Stimulated activated naive CD8-positive, alpha-beta T cell treated with anti-CD3 and anti-CD28 coated beads, Interleukin-15, amount 100 ng/mL, for 72 hours (primary cell): ENCODE data around the gene FAM222B.
"Not testable (repeated sequence)": the region's sequence is repeated elsewhere in the genome, so short reads cannot be mapped to it uniquely, and the experiment has no call there.

Source experiments
- ATAC-seq: fragments of 150-1000 bp; cut with Tn5 transposase; 2 replicates; pipeline ENCODE4 v1.10.0; 2021; ENCODE audit warnings: mild to moderate bottlenecking, moderate library complexity
- DNase-seq, 2 donors: peaks; one replicate each; pipeline ENCODE4 v3.0.0; 2021 to 2022
- H3K27ac Mint-ChIP-seq, 2 donors: one replicate each; pipeline ENCODE4 v1.8.0; 2022; ENCODE audit warnings: mild to moderate bottlenecking in 2 of 2, mixed read lengths in 2 of 2, moderate library complexity in 2 of 2
- H3K27me3 Mint-ChIP-seq: one replicate; pipeline ENCODE4 v1.8.0; 2022; ENCODE audit warnings: mixed read lengths
- H3K4me1 Mint-ChIP-seq: one replicate; pipeline ENCODE4 v1.8.0; 2022; ENCODE audit warnings: mild to moderate bottlenecking, mixed read lengths
- H3K4me3 Mint-ChIP-seq, 2 donors: one replicate each; pipeline ENCODE4 v1.8.0; 2022; ENCODE audit warnings: mild to moderate bottlenecking in 2 of 2, mixed read lengths in 2 of 2, moderate library complexity in 1 of 2
- H3K9me3 Mint-ChIP-seq, 2 donors: one replicate each; pipeline ENCODE4 v1.8.0; 2022; ENCODE audit warnings: mixed read lengths in 2 of 2

FAM222B gene

DNA sequence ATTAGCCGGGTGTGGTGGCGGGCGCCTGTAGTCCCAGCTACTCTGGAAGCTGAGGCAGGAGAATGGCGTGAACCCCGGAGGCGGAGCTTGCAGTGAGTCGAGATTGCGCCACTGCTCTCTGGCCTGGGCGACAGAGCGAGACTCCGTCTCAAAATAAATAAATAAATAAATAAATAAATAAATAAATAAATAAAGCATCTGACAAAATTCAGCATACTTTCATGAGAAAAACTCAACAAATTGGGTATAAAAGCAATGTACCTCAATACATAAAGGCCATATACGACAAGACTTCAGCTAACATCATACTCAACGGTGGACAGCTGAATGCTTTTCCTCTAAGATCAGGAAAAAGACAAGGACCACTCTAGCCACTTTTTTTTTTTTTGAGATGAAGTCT lies 63.0 kb downstream of the FAM222B start:
- H3K27ac Mint-ChIP-seq, DNase-seq, ATAC-seq, H3K27me3 Mint-ChIP-seq, H3K9me3 Mint-ChIP-seq, H3K4me3 Mint-ChIP-seq: not testable (repeated sequence)
- peaks cover 34% of the 10 kb centered on the region for H3K4me1 Mint-ChIP-seq

DNA sequence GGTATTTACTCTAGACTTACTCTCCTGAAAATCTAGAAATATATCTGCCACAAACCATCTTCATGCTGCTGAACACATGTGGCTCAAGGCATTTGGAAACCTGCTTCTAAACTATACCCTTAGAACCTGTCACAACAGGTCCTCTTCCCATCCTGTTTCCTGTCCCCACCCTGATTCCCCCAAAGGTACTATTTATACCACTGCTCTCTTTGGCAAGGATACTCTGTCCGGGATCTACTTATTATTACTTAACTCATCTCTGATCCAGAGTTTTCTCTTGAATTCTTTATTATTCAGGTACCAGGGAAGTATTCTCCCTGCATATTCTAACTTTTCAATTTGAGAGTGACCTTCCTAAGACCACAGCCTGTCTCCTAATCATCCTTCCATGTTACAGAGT lies 65.4 kb downstream of the FAM222B start:
- DNase-seq (no peak), ATAC-seq (no peak)
- Mint-ChIP-seq H3K4me1 (peaks cover 34% of the 10 kb centered on the region), H3K9me3 (no peaks in the 10 kb centered on the region), H3K27me3 (no peaks in the 10 kb centered on the region), H3K4me3 (no peak overlapping the region), H3K27ac (peak overlapping the region in 1 of 2 donors; percentile 72)

DNA sequence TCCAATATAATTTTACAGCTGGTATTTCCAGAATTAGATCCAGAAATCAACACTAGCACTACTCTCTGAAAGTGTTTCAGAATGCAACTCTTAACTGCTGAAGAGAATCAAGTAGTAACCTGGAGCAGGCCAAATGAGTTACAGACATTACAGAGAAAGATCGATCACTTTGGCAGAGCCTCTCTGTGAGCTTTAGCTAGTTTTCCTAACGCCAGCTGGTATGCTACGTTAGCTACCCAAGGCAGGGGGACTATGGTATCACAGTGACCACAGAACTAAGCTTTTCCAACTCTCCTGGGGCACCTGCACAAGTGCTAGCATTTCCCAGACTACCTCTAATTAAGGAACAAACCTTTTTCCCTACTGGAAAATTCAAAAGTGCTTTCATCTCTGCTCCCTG lies 68.4 kb downstream of the FAM222B start:
- H3K9me3 Mint-ChIP-seq, result no peaks in the 10 kb centered on the region
- H3K27me3 Mint-ChIP-seq, result no peaks in the 10 kb centered on the region
- DNase-seq (no peak), ATAC-seq (no peak)
- no peak overlapping the region for H3K4me3 Mint-ChIP-seq
- H3K4me1 Mint-ChIP-seq, result peaks cover 30% of the 10 kb centered on the region
- H3K27ac Mint-ChIP-seq, result no peak overlapping the region

DNA sequence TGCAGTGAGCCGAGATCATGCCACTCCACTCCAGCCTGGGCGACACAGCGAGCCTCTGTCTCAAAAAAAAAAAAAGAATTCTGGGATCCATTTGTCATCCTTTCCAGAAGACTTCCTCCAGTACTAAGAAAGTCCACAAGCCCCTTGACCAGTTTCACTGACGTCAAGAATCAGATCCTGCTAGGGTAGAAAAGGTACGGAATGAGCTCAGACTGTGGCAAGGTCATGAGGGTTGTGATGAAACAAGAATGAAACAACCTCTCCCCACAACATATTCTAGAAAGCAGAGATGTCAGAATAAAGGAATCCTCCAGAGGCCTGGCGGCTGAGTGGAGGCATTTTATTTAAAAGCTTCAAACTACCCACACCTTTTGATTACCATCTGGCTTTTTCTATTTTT lies 68.9 kb downstream of the FAM222B start:
- Mint-ChIP-seq H3K4me3 (no peak overlapping the region), H3K4me1 (peaks cover 26% of the 10 kb centered on the region), H3K27ac (no peak overlapping the region), H3K9me3 (no peaks in the 10 kb centered on the region), H3K27me3 (no peaks in the 10 kb centered on the region)
- DNase-seq, result no peak
- ATAC-seq, result peak; percentile 69

DNA sequence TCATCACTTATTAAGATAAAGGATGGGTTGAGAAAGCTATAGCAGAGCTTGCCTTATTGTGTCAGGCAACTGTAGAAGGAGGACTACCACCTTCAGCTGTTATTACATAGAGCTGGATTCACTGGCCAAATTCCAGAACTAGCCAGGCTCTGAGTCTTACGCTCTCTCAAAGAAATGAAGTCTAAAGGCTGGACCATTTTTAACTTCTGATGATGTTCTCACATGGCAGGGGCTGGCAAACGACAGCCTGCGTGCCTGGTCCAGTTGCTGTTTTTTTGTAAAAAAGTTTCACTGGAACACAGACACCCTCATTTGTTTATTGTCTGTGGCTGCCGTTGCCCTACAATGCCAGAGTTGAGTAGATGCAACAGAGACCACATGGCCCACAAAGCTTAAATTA lies 77.6 kb downstream of the FAM222B start:
- DNase-seq, result no peak
- H3K27me3 Mint-ChIP-seq, result no peaks in the 10 kb centered on the region
- no peak overlapping the region for H3K4me3 Mint-ChIP-seq
- H3K4me1 Mint-ChIP-seq, result peaks cover 23% of the 10 kb centered on the region
- H3K27ac Mint-ChIP-seq, result no peak overlapping the region
- ATAC-seq, result no peak
- H3K9me3 Mint-ChIP-seq, result no peaks in the 10 kb centered on the region

DNA sequence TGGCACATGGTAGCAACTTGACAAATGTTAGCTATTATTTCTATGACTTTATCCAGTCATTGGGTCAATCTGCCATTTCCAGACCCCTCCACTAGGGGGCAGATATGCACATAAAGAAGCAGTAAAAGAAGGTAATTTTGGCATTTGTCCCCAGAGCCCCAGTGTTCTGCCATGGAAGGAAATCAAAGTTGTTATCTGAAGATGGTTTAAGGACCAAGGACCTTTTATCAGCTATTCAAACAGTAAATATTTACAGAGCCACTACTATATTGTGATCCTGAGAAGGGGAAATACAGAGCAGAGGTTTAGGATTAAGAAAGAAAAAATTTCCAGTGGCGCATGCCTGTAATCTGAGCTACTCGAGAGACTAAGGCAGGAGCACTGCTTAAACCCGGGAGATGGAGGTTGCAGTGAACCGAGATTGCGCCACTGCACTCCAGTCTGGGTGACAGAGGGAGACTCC lies 78.8 kb downstream of the FAM222B start:
- DNase-seq (peak; percentile 69 to 71), ATAC-seq (peak; percentile 57)
- Mint-ChIP-seq H3K27me3 (no peaks in the 10 kb centered on the region), H3K4me1 (peaks cover 18% of the 10 kb centered on the region), H3K9me3 (no peaks in the 10 kb centered on the region), H3K4me3 (no peak overlapping the region), H3K27ac (peak overlapping the region in 1 of 2 donors; percentile 25)

DNA sequence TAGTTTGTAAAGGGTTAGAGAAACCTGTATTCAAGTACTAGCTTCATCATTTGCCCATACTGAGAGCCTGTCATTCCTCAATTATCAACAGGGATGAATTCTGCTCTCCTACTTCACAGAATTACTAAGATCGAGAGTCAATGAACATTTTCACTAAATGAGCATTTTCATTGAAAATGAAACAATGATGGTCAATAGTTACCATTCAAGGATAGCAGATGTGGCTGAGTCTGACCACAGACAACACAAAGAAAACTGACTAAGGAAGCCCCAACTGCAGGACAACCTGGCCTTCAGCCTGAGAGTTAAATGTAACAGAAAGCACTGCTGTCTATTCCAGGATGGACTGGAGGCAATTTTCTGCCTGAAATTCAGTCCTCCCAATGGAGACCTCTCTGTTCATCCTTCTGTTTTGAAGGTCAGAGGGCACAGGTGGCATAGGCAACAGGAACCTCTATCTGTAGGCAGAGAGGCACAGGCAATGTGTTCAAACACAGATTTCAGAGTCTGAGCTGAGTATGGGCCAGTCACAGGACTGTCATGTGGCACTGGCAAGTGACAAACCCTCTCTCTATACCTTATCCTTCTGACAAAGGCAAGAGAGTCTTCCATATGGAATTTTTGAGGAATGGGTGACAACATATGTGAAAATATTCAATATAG lies 79.3 kb downstream of the FAM222B start:
- Mint-ChIP-seq H3K27me3 (no peaks in the 10 kb centered on the region), H3K27ac (peak overlapping the region in 1 of 2 donors; percentile 25), H3K9me3 (no peaks in the 10 kb centered on the region), H3K4me1 (peaks cover 22% of the 10 kb centered on the region), H3K4me3 (peak overlapping the region in 1 of 2 donors; percentile 44)
- ATAC-seq, result peak; percentile 86
- no peak for DNase-seq

DNA sequence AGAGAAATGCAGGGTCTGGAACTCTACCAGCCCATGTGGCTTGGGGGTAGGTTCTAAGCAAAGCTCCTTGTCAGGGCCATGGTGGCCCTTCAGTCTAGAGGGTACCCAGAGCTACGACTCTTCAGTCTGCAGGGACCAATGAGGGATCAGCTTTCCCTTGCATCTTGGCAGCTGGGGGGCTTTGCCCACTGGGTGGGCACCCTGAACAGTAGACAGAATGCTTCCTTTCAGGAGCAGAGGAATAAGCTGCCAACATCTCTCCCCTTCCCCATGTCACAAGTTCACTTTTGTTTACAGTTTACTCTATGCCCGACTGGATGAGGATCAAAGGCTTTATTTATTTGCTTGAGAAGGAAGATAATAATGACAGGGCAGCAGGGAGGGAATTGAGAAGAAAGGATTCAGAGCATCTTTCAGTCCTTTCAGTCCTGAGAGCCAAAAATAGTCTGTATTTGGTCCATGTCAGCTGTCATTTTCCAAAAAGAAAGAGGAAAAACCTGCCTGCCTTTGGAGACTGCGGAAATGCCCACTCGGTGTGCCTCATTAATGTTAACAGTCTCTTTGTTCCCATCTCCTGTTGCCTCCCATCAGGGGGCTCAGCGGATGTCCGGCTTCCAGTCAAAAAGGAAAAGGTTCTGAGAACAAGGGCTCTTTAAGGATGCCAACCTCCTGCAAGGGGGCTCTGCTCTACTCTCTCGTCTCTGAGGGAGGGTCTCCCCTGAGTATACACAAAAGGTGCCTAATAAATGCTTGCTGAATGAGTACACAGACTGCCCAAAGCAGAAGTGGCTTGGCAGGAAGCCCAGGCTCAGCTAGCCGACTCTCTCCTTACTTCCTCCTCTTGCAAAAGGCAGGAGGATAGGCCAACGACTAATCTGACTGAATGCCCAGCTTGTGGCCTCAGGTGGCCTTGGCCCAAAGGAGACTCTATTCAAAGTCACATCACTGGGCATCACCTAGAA lies 81.7 kb downstream of the FAM222B start:
- no peaks in the 10 kb centered on the region for H3K27me3 Mint-ChIP-seq
- peaks cover 24% of the 10 kb centered on the region for H3K4me1 Mint-ChIP-seq
- H3K9me3 Mint-ChIP-seq, result no peaks in the 10 kb centered on the region
- no peak for DNase-seq
- H3K4me3 Mint-ChIP-seq, result no peak overlapping the region
- no peak for ATAC-seq
- H3K27ac Mint-ChIP-seq, result peak overlapping the region; percentile 7 to 63

DNA sequence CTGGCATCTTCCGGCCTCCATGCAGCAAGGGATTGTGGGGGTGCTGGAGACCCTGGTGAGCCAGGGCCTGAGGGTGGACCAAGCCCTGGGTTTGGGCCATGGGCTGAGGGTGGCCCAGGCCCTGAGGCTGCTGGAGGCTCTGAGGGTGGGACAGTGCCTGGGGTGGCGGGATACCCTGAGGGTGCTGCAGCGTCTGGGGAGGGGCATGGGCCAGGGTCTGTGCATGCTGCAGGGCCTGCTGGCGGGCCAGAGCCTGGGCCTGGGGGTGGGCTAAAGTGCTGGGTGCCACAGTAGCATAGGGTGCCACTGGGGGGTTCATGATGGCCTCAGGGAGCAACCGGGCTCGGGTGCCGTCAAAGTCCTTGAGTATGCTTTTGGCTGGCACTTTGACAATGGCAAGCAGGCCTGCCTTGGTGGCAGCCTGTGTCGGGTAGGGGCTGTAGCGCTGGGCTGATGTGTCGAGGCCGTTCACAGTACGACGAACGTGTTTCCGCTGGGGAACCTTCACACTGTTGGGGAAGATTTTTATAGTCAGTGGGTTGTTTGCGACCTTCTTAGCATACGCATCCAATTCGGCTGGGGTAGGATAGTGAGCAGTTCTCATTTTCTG lies 83.2 kb downstream of the FAM222B start:
- DNase-seq (no peak), ATAC-seq (no peak)
- no peaks in the 10 kb centered on the region for H3K9me3 Mint-ChIP-seq
- H3K27ac Mint-ChIP-seq, result peak overlapping the region in 1 of 2 donors; percentile 71
- H3K4me3 Mint-ChIP-seq, result no peak overlapping the region
- H3K27me3 Mint-ChIP-seq, result no peaks in the 10 kb centered on the region
- H3K4me1 Mint-ChIP-seq, result peaks cover 18% of the 10 kb centered on the region

DNA sequence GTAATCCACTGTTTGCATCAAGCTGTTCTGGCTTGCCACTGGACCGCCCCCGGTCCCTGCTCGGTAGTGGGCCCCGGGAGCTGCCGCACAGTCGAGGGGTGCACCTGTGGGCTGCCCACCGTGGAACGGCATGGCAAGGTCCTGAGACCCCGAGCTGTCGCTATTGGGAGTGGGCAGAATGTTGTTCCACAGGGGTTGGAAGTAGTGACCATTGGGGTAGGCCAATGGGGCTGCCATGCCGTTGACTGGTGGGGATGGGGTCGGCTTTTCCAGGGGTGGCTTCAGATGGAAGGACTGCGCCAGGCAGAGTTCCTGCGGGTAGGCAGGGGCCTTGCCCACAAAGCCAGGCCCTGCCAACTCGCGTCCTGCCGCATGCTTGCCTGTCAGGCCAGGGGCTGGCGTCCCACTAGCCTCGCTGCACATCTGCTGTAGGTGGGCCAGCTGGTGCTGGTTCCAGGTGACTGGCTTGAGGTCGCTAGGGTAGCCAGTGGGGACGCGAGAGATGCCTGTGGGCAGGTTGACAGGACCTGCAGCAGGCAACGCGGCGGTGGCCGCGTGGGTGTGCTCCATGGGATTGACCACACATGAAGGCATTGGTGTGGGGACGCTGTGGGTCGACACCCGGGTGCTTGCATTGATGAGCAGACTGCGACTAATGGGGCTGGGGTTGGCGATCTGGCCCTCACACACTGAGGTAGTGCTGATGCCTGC lies 84.0 kb downstream of the FAM222B start:
- Mint-ChIP-seq H3K27me3 (no peaks in the 10 kb centered on the region), H3K4me3 (peak overlapping the region in 1 of 2 donors; percentile 16), H3K9me3 (no peaks in the 10 kb centered on the region), H3K4me1 (peaks cover 13% of the 10 kb centered on the region), H3K27ac (peak overlapping the region in 1 of 2 donors; percentile 71)
- ATAC-seq (no peak), DNase-seq (no peak)

DNA sequence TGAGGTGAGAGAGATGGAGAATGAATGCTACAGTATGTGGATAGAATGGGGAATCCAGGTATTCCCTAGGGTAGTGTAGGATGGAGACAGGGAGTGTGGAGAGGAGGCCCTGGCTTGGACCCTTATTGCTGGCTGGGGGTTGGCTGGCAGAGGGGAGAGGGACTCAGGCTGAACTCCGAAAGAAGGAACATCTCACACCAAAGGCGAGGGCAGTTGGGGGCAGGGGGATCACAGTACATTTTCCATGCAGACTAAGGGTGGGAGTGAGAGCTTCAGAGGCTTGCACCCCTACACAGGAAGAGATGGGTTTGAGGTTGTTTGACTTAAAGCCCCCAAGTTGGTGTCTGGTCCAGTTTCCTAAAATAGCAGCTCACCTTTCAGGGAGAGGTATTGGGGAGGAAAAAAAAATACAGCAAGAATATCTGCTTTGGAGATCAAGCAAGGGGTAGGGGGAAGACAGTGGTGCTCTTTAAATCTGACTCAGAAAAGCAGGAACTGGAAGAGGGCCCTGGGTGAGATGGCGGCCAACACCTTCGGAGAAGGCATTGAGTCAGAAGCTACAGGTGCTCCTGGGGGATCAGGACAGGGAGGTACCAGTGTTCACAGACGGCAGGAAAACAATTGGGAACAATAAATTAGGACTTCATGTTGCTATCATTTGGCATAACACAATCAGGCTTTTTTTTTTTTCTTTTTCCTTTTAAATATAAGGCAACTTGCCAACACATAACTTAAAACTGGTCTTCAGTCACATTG lies 86.4 kb downstream of the FAM222B start:
- ATAC-seq (no peak), DNase-seq (no peak)
- Mint-ChIP-seq H3K4me1 (peaks cover 5% of the 10 kb centered on the region), H3K9me3 (no peaks in the 10 kb centered on the region), H3K27me3 (no peaks in the 10 kb centered on the region), H3K4me3 (no peak overlapping the region), H3K27ac (peak overlapping the region in 1 of 2 donors; percentile 69)

DNA sequence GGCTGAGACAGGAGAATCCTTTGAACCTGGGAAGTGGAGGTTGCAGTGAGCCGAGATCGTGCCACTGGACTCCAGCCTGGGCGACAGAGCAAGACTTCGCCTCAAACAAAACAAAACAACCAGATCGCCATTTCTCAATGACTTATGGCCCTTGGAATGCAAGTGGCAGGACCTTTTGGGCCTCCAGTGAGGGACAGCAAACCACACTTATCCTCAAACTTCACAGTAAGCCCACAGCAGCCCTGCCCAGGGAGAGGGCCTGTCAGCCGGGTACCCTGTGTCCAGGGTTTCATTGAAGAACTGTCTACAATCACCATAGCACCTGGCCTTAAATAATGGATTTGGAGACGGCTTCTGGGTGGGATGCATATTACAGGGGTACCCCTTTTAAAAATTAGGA lies 87.1 kb downstream of the FAM222B start:
- Mint-ChIP-seq H3K4me3 (no peak overlapping the region), H3K27ac (no peak overlapping the region), H3K4me1 (peaks cover 5% of the 10 kb centered on the region), H3K9me3 (no peaks in the 10 kb centered on the region), H3K27me3 (no peaks in the 10 kb centered on the region)
- DNase-seq (no peak), ATAC-seq (no peak)

DNA sequence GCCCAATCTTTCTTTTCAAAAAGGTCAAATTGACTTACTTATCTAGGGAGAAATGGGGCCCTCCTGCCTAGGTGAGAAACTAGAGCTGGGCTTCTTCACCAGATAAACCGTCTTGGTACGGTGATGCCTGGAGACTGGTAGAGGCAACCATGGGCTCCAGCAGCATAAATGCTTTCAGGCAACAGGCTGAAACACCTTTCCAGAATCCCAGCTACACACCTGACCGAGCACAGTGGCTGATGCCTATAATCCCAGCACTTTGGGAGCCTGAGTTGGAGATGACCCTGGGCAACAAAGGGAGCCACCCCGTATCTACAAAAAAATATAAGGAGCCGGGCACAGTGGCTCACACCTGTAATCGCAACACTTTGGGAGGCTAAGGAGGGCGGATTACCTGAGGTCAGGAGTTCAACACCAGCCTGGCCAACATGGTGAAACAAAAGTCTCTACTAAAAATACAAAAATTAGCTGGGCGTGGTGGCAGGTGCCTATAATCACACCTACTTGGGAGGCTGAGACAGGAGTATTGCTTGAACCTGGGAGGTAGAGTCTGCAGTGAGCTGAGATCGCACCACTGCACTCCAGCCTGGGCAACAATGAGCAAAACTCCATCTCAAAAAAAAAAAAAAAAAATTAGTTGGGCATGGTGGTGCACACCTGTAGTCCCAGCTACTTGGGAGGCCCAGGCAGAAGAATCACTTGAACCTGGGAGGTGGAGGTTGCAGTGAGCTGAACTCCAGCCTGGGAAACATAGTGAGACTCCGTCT lies 90.8 kb downstream of the FAM222B start:
- no peak for DNase-seq
- Mint-ChIP-seq H3K4me3 (no peak overlapping the region), H3K9me3 (no peaks in the 10 kb centered on the region), H3K27me3 (no peaks in the 10 kb centered on the region), H3K27ac (peak overlapping the region in 1 of 2 donors; percentile 12), H3K4me1 (peaks cover 32% of the 10 kb centered on the region)
- ATAC-seq, result no peak
